Measurements from ENCODE around the gene ITGA5. TPM values are rescaled to one million over a fixed set of nuclear protein-coding genes. Genes with fewer than 3 reads are reported as not detected.

The ITGA5 gene
- total RNA-seq, 1 donor from 2014 or later: 109 TPM

DNA sequence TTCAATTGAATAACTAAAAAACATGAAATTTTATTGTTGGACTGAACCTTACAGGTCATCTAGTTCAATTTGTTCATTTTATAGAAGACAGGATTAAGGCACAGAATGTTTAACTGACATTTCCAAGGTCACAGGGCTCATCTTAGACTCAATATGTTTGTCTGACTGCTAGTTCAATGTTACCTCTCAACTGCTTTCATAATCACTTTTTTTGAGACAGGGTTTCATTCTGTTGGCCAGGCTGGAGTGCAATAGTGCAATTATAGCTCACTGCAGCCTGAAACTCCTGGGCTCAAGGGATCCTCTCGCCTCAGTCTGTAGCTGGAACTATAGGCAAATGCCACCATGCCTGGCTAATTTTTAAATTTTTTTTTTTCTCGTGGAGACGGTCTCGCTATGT is 24.4 kb upstream of the ITGA5 start:
- TF ChIP-seq, protein P1, sequence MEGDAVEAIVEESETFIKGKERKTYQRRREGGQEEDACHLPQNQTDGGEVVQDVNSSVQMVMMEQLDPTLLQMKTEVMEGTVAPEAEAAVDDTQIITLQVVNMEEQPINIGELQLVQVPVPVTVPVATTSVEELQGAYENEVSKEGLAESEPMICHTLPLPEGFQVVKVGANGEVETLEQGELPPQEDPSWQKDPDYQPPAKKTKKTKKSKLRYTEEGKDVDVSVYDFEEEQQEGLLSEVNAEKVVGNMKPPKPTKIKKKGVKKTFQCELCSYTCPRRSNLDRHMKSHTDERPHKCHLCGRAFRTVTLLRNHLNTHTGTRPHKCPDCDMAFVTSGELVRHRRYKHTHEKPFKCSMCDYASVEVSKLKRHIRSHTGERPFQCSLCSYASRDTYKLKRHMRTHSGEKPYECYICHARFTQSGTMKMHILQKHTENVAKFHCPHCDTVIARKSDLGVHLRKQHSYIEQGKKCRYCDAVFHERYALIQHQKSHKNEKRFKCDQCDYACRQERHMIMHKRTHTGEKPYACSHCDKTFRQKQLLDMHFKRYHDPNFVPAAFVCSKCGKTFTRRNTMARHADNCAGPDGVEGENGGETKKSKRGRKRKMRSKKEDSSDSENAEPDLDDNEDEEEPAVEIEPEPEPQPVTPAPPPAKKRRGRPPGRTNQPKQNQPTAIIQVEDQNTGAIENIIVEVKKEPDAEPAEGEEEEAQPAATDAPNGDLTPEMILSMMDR (IDR thresholded peaks at IDR 0.05; ENCODE audit: insufficient read depth, low read length, poor library complexity, severe bottlenecking): no peak
- peaks cover 6% of the 10 kb centered on the region for H3K27me3 ChIP-seq (ENCODE audit: control insufficient read depth, insufficient read depth, low read length)
- H3K36me3 ChIP-seq (ENCODE audit: control insufficient read depth, insufficient read depth, low read length): no peaks in the 10 kb centered on the region
- DNase-seq (ENCODE audit: low read depth): no peak
- H3K4me3 ChIP-seq (ENCODE audit: low read depth, low read length): no peak overlapping the region

DNA sequence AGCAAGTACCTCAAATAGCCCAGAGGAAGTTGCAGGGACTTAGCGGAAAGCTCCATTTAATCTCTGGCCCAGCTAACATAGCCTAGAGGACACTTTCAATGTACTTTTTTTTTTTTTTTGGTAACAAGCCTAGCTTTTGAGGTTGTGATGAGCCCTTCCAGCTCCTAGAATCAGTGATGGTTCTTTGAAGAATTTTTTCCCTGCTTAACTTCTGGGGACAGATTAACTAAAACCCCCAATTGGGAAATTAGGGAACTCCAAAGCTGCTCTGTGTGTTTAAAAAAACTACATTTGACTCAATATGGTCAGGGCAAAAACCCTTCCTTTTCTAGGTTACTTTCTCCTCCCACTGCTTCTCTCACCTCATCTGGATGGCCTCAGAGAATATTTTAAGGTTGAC is 23.9 kb upstream of the ITGA5 start:
- Histone ChIP-seq H3K4me3 (ENCODE audit: low read depth, low read length) (no peak overlapping the region), H3K27me3 (ENCODE audit: control insufficient read depth, insufficient read depth, low read length) (peaks cover 6% of the 10 kb centered on the region), H3K36me3 (ENCODE audit: control insufficient read depth, insufficient read depth, low read length) (no peaks in the 10 kb centered on the region)
- no peak for DNase-seq (ENCODE audit: low read depth)
- TF ChIP-seq, protein P1 (IDR thresholded peaks at IDR 0.05; ENCODE audit: insufficient read depth, low read length, poor library complexity, severe bottlenecking): no peak

DNA sequence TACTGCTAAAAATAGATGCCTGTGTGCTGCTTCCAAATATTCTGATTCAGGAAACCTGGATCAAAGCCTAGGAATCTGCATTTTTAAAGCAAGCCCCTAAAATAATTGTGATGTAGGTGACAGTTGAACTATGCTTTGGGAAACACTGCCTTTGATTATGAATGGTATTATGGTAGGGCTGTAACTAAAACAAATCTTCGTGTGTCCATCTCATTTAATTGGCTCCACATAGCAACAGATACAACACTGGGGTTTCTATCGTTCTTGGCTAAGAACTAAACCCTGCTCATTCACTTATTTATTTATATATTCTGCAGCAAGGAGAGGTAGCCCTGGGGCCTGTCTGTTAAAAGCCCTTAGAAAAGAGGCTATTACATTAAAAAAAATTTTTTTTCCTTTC is 23.0 kb upstream of the ITGA5 start:
- no peak for DNase-seq (ENCODE audit: low read depth)
- Histone ChIP-seq H3K36me3 (ENCODE audit: control insufficient read depth, insufficient read depth, low read length) (no peaks in the 10 kb centered on the region), H3K27me3 (ENCODE audit: control insufficient read depth, insufficient read depth, low read length) (peaks cover 6% of the 10 kb centered on the region), H3K4me3 (ENCODE audit: low read depth, low read length) (no peak overlapping the region)
- TF ChIP-seq, protein P1 (IDR thresholded peaks at IDR 0.05; ENCODE audit: insufficient read depth, low read length, poor library complexity, severe bottlenecking): no peak

DNA sequence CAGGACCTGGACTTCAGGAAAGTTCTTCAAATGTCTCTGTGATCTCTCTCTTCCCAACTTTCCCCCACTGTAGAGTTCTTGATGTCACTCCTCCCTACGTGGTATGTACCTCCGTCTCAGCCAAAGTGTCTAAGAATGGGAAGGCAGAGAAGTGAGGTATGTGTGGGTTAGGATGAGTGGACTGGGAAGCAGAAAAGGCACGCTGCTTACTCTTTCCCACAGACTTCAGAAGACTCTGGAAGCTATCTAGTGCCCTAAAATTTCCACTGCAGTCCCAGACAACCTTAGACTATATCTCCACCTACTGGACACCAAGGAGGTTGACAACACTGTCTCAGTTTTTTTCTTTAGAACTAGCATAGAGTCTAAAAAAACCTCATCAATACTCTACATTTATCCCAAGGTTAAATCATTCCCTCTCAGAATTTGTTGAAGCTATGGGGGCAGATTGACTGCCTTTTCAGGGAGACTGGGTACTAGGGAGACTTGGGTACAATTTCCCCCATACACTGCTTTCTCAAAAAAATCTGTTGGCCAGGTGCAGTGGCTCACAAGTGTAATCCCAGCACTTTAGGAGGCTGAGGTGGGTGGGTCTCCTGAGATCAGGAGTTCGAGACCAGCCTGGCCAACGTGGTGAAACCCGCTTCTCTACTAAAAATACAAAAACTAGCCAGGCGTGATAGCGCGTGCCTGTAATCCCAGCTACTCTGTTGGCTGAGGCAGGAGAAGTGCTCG is 20.6 kb upstream of the ITGA5 start:
- Histone ChIP-seq H3K27me3 (ENCODE audit: control insufficient read depth, insufficient read depth, low read length) (peaks cover 6% of the 10 kb centered on the region), H3K36me3 (ENCODE audit: control insufficient read depth, insufficient read depth, low read length) (no peaks in the 10 kb centered on the region), H3K4me3 (ENCODE audit: low read depth, low read length) (no peak overlapping the region)
- DNase-seq (ENCODE audit: low read depth): peak; percentile 39
- TF ChIP-seq, protein P1 (IDR thresholded peaks at IDR 0.05; ENCODE audit: insufficient read depth, low read length, poor library complexity, severe bottlenecking): peak; percentile 73

DNA sequence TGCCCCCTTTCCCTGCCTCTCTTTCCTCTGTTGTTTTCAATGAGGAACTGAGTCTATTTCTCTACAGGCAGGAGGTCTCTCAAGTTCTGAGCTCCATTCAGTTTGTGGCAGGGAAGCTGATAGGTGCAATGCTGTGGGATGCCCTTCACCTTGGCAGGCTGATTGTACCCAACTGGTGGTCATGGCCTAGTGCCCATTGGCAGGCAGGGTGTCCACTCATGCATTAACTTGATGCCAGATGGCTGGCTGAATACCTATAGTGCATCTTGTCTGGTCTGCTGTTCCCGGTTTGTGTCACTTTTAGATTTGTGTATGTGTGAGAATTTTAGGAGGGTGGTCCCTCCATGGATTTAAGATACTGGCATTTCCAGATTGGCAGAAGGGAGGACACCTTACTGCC is 20.0 kb upstream of the ITGA5 start:
- Histone ChIP-seq H3K36me3 (ENCODE audit: control insufficient read depth, insufficient read depth, low read length) (no peaks in the 10 kb centered on the region), H3K4me3 (ENCODE audit: low read depth, low read length) (no peak overlapping the region), H3K27me3 (ENCODE audit: control insufficient read depth, insufficient read depth, low read length) (peaks cover 6% of the 10 kb centered on the region)
- TF ChIP-seq, protein P1 (IDR thresholded peaks at IDR 0.05; ENCODE audit: insufficient read depth, low read length, poor library complexity, severe bottlenecking): no peak
- DNase-seq (ENCODE audit: low read depth): no peak

DNA sequence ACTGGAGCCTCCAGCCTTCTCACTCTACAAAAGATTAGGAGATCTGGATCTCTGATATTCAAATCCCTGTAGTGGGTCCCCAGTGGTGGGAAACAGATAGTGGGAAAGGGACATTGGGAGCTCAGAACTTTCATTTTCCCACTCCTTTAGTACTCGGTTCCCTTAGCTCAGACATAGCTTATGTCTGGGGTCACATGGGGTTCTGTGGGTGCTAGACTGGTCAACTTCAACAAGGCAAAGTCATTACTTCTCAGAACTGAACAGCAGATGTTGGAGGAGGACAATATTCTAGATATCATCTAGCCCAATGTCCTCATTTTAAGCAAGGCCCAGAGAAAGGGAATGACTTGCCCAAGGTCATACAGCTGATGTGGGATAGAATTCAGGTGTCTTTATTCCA is 19.5 kb upstream of the ITGA5 start:
- H3K36me3 ChIP-seq (ENCODE audit: control insufficient read depth, insufficient read depth, low read length): no peaks in the 10 kb centered on the region
- H3K4me3 ChIP-seq (ENCODE audit: low read depth, low read length): no peak overlapping the region
- no peak for DNase-seq (ENCODE audit: low read depth)
- TF ChIP-seq, protein P1 (IDR thresholded peaks at IDR 0.05; ENCODE audit: insufficient read depth, low read length, poor library complexity, severe bottlenecking): no peak
- H3K27me3 ChIP-seq (ENCODE audit: control insufficient read depth, insufficient read depth, low read length): peaks cover 4% of the 10 kb centered on the region
